Mammary microvascular endothelial cell (primary cell): ENCODE results near the gene OSBPL1A. TPM values are rescaled to one million over a fixed set of nuclear protein-coding genes. Genes with fewer than 3 reads are reported as not detected.

Experiments used
- total RNA-seq: library from RNA; depleted of rRNA; stranded (reverse); fragments of >200 nt; gene quantifications from 2 replicates; pipeline ENCODE4 v1.2.3, GENCODE V29; 2015

Gene OSBPL1A
- total RNA-seq: 16.6 and 19.3 TPM in 2 replicates

GRCh38 chr18:24397694-24398368 is at the start of gene OSBPL1A:
OSBPL1A (minus strand) TSS chr18:24397824; CDS start chr18:24377533, 20,291 bp downstream.

GRCh38 chr18:24426398-24427294 is 29.0 kb upstream of the OSBPL1A start, which contains the start of gene IMPACT:
IMPACT (plus strand) TSS chr18:24426670; CDS start chr18:24426757, 87 bp downstream.

GRCh38 chr18:24138789-24139616 is 258.6 kb downstream of the OSBPL1A start, which contains the start of gene CABYR:
CABYR (plus strand) TSS chr18:24139062; CDS start chr18:24143115, 4,053 bp downstream.

Other genes starting within 250 kb of the OSBPL1A start
- 21.0 and 25.1 TPM in 2 replicates for gene IMPACT, start 28.8 kb upstream of the OSBPL1A start, total RNA-seq
- gene HRH4, start 62.8 kb upstream of the OSBPL1A start, total RNA-seq: not detected in 2 replicates